Hematopoietic multipotent progenitor cell treated with erythropoietin and hydrocortisone succinate and interleukin-3 and kit ligand, for 6 days (in vitro differentiated cells): ENCODE measurements around the gene LBR.
"Not testable (repeated sequence)": the region's sequence is repeated elsewhere in the genome, so short reads cannot be mapped to it uniquely, and the experiment has no call there.

Experiments used
- DNase-seq: peaks from one replicate; pipeline ENCODE4 v3.0.0-alpha.2; 2015

Gene LBR

DNA sequence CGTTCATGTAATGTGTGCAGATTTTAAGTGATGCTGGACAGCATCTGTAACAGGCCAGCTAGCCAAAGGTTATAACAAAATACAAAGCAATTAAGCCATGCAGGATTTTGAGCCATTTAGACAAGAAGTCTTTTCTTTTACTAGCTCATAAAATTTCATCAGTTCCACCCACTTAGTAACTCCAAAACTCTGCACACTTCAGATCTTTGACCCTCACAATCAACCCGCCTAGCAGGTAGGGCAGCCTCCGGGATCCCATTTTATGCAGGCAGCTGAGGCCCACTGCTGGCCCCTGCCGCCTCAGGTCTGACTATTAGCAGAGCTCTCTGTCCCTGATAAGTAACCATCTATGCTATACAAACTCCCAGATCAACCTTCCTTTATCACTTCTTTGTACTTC lies 9.2 kb downstream of the LBR start:
- DNase-seq: no peak

DNA sequence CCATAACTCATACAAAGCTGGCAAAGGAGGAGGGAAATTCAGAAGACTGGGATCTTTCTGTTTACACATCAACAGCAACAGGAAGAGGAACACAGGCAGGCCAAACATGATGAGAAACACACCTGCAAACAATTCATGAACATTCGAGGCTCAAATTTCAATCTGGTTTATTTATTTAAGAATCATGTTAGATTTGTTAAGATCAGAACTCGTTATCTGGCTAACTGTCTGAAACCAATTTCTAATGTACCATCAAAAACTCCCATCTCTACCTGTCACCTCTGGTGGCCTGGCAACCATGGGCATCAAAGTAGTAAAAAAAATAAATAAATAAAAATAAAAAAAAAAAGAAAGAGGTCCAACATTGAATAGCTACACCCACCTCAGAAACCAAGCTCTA lies 9.8 kb downstream of the LBR start:
- DNase-seq: no peak

- no peak for DNase-seq
Measured at GRCh38 chr1:225415967-225416745, 11.7 kb downstream of the LBR start.

DNA sequence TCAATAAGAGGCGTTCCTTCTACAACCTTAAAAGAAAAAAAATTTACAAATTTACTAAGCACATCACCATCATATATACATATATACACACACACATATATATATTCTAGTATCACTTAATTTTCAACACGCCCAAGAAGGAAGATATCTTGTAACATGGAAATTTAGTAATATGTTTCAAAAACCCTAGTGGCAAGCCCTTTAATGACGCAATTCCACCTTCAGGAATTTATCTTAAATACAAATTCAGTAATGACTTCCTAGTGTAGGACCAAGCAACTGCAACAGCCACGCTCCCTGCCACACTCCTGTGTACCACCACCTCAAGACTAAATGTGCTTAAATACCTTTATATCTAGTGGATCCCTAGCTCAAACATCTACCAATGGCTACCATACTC lies 12.5 kb downstream of the LBR start:
- DNase-seq: no peak

- peak; percentile 31 for DNase-seq
Measured at GRCh38 chr1:225413708-225414375, 14.0 kb downstream of the LBR start.

- DNase-seq: no peak
Measured at GRCh38 chr1:225412803-225413351, 15.0 kb downstream of the LBR start.

GRCh38 chr1:225412321-225412720 lies 15.5 kb downstream of the LBR start:
- DNase-seq: no peak

DNA sequence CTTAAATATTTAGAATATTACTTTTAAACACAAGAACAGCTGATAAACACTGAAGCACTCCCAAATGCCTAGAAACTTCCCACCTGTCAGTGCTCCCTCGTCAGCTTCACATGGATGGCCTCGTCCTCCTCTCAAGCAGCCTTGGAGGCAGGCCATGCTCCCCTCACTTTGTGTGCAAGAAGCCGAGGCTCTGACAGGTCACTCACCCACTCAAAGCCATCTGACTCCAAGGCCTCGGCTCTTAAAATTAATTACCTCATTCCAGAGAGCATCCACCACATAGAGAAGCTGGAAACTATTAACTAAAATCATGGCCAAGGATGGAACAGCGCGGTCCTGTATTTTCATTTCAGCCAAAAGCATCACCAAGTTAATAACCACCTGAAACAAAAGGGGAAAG lies 17.8 kb downstream of the LBR start:
- no peak for DNase-seq

DNA sequence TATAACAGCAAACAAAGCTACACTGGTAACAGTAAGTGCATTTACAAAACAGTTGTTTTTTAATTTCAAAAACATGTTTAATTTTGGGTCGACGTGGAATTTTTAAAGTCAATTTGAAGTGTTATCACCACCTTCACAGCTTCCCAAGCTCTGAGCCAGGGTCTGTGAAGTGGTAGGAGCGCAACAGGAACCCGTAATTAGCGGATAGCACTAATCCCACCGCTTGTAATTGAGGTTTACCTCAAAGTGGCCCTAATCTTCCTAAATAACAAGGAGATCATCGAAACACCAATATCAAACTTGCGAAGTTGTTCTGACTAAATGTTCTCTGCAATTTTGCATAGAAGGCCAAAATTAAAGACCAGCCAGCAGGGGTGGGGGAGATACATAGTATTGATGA lies 18.8 kb downstream of the LBR start:
- no peak for DNase-seq

GRCh38 chr1:225408249-225408648 lies 19.6 kb downstream of the LBR start:
- DNase-seq: no peak

DNA sequence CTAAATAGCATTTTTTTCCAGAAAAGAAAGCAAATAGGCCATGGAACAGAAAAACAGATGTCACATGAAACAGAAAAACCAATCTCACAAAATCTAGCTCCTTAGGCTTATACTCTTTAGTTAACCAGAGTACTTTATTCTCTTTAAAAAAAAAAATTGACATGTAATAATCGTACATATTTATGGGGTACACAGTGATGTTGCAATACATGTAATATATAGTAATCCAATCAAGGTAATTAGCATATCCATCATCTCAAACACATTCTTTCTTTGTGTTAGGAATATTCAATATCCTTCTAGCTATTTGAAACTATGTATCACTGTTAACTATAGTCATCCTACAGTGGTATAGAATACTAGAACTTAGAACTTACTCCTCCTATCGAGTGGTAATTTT lies 20.1 kb downstream of the LBR start:
- DNase-seq: no peak

DNA sequence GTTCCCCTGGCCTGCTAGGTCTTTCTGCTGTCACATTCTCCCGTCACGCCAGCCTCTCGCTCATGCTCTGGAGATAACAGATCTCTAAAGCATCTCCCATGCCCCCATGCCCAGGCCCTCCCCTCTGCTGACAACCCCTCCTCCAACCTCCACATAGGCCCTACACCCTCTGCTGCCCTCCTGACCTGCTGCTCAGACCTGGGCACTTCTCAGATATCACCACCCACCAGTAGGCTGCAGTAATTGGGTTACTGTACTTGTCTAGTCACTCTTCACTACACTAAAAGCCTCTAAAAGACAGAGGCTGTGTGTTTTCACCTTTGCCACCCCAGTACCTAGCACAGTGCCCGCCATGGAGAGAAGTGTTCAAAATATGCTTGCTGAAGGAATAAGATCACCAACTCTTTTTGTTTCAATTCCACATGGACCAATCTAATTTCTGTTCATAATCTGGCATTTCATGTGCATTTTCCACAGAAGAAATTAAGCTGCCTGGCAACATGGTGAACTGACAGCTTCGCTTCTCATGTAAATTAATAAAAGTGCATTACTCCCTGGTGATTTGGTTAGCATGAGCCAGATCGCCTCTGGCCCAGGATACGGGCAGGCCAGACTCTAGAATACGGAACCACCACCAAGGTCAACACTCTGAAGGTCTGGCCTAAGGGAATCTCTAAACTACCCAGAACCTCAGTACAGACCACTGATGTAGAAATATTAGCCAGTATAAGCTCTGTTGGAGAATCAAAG lies 20.7 kb downstream of the LBR start:
- DNase-seq: no peak

- no peak for DNase-seq
Measured at GRCh38 chr1:225400968-225401367, 26.9 kb downstream of the LBR start.

GRCh38 chr1:225396357-225396756 lies 31.5 kb downstream of the LBR start:
- no peak for DNase-seq

DNA sequence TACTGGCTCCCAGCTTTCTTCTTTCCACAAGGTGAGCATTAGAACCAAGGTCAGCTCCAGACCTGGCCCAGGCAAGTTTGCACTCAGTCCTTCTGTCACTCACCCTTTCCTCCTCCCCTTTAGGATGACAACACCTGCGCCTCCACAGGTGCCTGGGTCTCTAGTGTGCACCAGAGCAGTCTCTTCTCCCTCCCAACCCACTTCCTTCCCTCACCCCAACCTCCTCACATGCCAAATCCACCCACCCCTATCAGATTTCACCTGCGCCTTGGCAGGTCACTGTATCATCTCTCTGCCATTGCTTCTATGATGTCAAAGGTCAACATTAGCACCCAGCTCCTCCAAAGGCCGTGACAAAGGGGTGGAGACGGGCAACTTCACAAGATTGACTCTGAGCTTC lies 38.0 kb downstream of the LBR start:
- DNase-seq: no peak

DNA sequence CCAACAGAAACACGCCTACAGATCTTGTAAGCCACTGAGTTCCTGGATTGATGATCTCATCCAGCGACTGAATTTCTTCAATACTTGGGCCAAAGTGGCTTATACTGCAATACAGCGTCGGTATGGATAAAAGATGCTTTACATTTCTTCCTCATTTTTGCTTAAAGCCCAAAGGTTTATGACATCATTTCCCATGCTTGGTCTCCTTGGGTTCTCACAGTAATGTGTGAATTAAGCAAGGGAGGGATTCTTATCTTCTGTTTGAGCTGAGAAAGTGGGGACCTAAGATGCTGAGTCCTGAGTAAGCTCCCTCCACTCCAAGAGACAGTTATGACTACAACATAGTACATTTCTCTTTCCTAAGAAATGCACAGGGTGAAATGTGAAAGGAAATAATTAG lies 39.5 kb downstream of the LBR start:
- DNase-seq: no peak

- DNase-seq: not testable (repeated sequence)
Measured at GRCh38 chr1:225386860-225387259, 41.0 kb downstream of the LBR start.

GRCh38 chr1:225380691-225381090 lies 47.1 kb downstream of the LBR start:
- no peak for DNase-seq

- no peak for DNase-seq
Measured at GRCh38 chr1:225378880-225379279, 49.0 kb downstream of the LBR start.

- no peak for DNase-seq
Measured at GRCh38 chr1:225374996-225375395, 52.8 kb downstream of the LBR start.

DNA sequence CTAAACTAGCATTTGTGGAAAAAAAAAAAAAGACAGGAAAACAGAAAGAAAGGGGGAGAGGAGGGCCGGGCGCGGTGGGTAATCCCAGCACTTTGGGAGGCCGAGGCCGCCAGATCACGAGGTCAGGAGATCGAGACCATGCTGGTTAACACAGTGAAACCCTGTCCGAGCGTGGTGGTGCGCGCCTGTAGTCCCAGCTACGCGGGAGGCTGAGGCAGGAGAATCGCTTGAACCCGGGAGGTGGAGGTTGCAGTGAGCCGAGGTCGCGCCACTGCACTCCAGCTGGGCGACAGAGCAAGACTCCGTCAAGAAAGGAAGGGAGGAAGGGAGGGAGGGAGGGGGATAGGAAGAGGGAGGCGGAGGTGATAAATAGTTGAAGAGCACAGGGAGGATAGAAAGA lies 54.7 kb downstream of the LBR start:
- no peak for DNase-seq

- no peak for DNase-seq
Measured at GRCh38 chr1:225371366-225372010, 56.4 kb downstream of the LBR start.

GRCh38 chr1:225368036-225368552 lies 59.7 kb downstream of the LBR start:
- DNase-seq: no peak
